MCF 10A (cell line): ENCODE data around the gene EVC2. TPM values are rescaled to one million over a fixed set of nuclear protein-coding genes. Genes with fewer than 3 reads are reported as not detected.
A peak's percentile ranks its signal among the peaks of the same experiment; 100 is the strongest.

Experiments
- BruUV-seq: library from RNA; stranded (reverse); fragments of 400-500 nt; replicated peaks from 2 replicates; lab custom pipeline; 2021; lab: Mats Ljungman, UMichigan
- CTCF ChIA-PET: fragments of 300-600 bp; sonication (Branson Sonifier 250); formaldehyde crosslinking; extraction: SDS; loops from one replicate; lab custom pipeline; 2021; ENCODE audit warnings: antibody characterized with exemption, inconsistent platforms; lab: Yijun Ruan, JAX
- POLR2A ChIA-PET: fragments of 300-600, 350-650 bp; sonication (Branson Sonifier 250); formaldehyde crosslinking; extraction: SDS; loops from one replicate; lab custom pipeline; 2020; ENCODE audit warnings: antibody characterized with exemption, inconsistent platforms; lab: Yijun Ruan, JAX
- DNase-seq: peaks from one replicate; pipeline ENCODE4 v3.0.0-alpha.2; 2018; ENCODE audit not compliant: unreplicated experiment
- H3K27ac Mint-ChIP-seq: one replicate; pipeline ENCODE4 v1.8.0; 2022; ENCODE audit warnings: mild to moderate bottlenecking, low read depth, mixed read lengths; ENCODE audit not compliant: unreplicated experiment
- H3K27me3 Mint-ChIP-seq: one replicate; pipeline ENCODE4 v1.8.0; 2022; ENCODE audit warnings: mixed read lengths; ENCODE audit not compliant: insufficient read depth, unreplicated experiment
- H3K36me3 Mint-ChIP-seq: one replicate; pipeline ENCODE4 v1.8.0; 2022; ENCODE audit warnings: mild to moderate bottlenecking, moderate library complexity, mixed read lengths; ENCODE audit not compliant: insufficient read depth, unreplicated experiment
- H3K4me1 Mint-ChIP-seq: one replicate; pipeline ENCODE4 v1.8.0; 2022; ENCODE audit warnings: mixed read lengths; ENCODE audit not compliant: insufficient read depth, unreplicated experiment
- H3K4me3 Mint-ChIP-seq: one replicate; pipeline ENCODE4 v1.8.0; 2022; ENCODE audit warnings: mild to moderate bottlenecking, moderate library complexity, mixed read lengths; ENCODE audit not compliant: unreplicated experiment
- H3K9me3 Mint-ChIP-seq: one replicate; pipeline ENCODE4 v1.8.0; 2022; ENCODE audit warnings: mixed read lengths; ENCODE audit not compliant: unreplicated experiment
- intact Hi-C: fragments of 100-400 bp; cut with micrococcal nuclease; formaldehyde crosslinking; loops from 2 replicates; pipeline ENCODE4 v1.14.1; 2022
- total RNA-seq: library from RNA; stranded (reverse); gene quantifications from 2 replicates; pipeline ENCODE4 v1.2.3, GENCODE V29; 2022
- TF ChIP-seq, protein P1 (sequence below): fragments of 200-600 bp; IDR thresholded peaks from one replicate; pipeline ENCODE4 v1.8.0; 2022; ENCODE audit warnings: antibody characterized with exemption, mild to moderate bottlenecking; ENCODE audit not compliant: unreplicated experiment

EVC2 gene
- total RNA-seq, 1 experiment from 2014 or later: 5.5 TPM

DNA sequence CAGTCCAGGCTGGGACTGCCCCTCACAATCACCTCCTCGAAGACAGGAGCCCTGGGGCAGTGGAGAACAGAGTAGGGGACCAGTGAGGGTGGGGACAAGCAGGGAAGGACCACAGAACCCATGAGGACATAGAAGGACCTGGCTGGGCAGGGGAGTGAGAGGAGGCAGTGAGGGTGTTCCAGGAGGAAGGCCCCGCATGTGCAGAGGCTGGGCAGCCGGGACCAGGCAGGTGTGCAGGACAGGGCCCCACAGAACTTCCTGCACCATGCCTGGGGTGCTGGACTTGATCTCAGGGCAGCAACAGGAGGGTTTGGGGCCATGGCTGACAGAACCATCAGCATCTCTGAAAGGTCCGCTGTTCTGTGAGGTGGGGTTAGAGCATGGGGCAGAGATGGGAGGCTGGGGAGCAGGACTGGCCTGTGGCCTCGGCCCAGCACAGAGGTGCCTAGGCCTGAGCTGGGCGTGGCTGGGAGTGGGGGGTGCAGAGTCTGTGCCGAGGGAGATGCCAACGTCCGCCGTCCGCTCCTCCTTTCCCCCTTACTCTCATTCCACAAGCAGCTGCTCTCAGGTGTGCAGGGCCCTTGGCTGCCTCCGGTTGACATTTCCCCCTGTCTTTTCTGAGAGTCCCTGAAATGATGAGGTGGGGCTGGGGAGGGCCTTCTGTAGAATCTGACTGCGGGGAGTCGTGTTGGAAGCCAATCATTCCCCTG, 43.5 kb upstream of the EVC2 start:
- intact Hi-C loops: no loop called here
- CTCF ChIA-PET: interaction anchor here (0.6 kb wide), 1 partner anchor 329 kb away, joined by 4 read pairs; no protein-coding TSS in a partner anchor
- no peaks in the 10 kb centered on the region for H3K9me3 Mint-ChIP-seq
- no peak for DNase-seq
- no TSS peak for BruUV-seq
- no peak overlapping the region for H3K27ac Mint-ChIP-seq
- peaks cover 12% of the 10 kb centered on the region for H3K4me1 Mint-ChIP-seq
- no peak overlapping the region for H3K4me3 Mint-ChIP-seq
- POLR2A ChIA-PET: interaction anchor here (0.6 kb wide), 1 partner anchor 37 kb away, joined by 3 read pairs; no protein-coding TSS in a partner anchor
- TF ChIP-seq, protein P1, sequence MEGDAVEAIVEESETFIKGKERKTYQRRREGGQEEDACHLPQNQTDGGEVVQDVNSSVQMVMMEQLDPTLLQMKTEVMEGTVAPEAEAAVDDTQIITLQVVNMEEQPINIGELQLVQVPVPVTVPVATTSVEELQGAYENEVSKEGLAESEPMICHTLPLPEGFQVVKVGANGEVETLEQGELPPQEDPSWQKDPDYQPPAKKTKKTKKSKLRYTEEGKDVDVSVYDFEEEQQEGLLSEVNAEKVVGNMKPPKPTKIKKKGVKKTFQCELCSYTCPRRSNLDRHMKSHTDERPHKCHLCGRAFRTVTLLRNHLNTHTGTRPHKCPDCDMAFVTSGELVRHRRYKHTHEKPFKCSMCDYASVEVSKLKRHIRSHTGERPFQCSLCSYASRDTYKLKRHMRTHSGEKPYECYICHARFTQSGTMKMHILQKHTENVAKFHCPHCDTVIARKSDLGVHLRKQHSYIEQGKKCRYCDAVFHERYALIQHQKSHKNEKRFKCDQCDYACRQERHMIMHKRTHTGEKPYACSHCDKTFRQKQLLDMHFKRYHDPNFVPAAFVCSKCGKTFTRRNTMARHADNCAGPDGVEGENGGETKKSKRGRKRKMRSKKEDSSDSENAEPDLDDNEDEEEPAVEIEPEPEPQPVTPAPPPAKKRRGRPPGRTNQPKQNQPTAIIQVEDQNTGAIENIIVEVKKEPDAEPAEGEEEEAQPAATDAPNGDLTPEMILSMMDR: no peak
- peaks cover 44% of the 10 kb centered on the region for H3K36me3 Mint-ChIP-seq
- H3K27me3 Mint-ChIP-seq: no peaks in the 10 kb centered on the region

DNA sequence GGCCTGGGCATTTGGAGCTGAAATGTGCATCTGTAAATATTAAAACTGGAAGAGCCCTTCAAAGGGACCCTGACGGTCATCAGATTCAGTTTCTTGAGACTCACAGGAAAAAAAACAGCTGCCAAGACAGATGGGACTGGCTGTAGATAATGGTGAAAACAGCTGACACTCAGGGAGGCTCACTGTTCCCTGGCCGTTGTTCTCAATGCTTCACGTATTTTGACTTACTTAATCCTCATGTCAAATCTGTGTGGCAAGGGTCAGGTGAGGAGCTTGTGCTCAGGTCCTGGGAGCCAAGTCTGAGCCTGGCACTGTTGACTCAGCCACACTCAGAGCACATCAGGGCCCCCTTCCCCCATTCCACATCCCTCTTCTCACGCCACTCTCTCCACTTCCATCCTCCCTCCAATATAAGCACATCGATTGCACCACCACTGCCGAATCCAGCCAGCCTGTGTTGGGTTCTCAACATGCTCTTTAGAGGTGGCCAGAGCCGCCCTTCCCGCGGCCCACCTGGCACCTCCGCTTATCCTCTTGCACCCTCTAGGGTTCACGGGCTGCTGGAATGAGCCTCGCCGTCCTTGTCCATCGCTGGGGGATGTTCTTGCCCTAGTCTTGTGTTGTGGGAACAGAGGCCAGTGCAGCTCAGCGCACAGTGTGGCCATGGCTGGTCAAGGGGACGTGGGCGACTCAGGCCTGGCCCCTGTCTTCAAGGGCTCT, 42.7 kb upstream of the EVC2 start:
- TF ChIP-seq, protein P1: no peak
- ChIA-PET POLR2A (interaction anchor here (1.3 kb wide), 1 partner anchor 40 kb away, joined by 4 read pairs; the partner anchor contains the start of gene EVC), CTCF (interaction anchor here (0.6 kb wide), 1 partner anchor 665 kb away, joined by 3 read pairs; no protein-coding TSS in a partner anchor)
- no peaks in the 10 kb centered on the region for H3K9me3 Mint-ChIP-seq
- H3K27ac Mint-ChIP-seq: peak overlapping the region; percentile 86
- intact Hi-C loops: no loop called here
- peak; percentile 90 for DNase-seq
- no peaks in the 10 kb centered on the region for H3K27me3 Mint-ChIP-seq
- no TSS peak for BruUV-seq
- H3K36me3 Mint-ChIP-seq: peaks cover 37% of the 10 kb centered on the region
- peaks cover 12% of the 10 kb centered on the region for H3K4me1 Mint-ChIP-seq
- H3K4me3 Mint-ChIP-seq: no peak overlapping the region

DNA sequence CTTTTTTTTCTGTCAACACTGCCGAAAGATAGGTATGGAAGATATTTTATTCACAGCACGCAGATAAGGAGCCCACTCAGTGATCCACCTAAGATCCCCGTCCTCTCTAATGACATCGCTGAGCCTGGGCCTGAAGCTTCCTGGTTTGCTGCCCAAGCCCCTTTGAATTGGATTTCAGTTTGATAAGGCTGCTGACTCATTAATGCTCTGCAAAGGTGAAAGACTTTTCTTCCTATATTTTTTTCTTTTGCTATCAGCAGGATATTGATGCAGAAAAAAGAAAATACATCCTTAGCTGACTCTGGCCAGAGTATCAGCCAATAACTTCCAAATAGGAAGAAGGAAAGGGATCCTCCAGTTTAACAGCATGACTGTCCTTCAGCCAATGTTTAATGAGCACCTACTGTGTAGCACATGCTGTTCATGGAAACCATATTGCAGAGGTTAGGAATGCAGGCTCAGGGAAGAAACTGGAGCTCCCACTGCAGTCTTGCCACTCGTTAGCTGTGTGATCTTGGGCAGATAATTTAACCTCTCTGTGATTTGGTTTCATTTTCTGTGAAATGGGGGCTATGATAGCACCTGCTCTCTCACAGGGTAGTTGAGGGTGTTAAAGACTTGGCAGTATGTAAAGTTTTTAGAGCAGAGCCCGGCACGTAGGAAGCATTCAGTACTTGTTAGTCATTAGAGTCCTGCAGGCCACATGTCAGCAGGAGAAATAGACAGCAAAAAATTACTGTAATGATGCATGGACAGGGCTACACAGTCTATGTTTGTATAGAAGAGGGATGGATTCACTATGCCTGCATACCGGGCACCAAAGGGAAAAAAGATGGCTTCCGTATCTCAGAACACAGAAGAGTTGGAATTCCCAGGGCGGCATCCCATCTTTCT, 41.9 kb upstream of the EVC2 start:
- H3K27me3 Mint-ChIP-seq: no peaks in the 10 kb centered on the region
- H3K4me1 Mint-ChIP-seq: peaks cover 9% of the 10 kb centered on the region
- intact Hi-C loops: no loop called here
- no TSS peak for BruUV-seq
- no peak overlapping the region for H3K4me3 Mint-ChIP-seq
- H3K9me3 Mint-ChIP-seq: no peaks in the 10 kb centered on the region
- DNase-seq: no peak
- peak overlapping the region; percentile 86 for H3K27ac Mint-ChIP-seq
- ChIA-PET CTCF (interaction anchor here (0.6 kb wide), 1 partner anchor 664 kb away, joined by 3 read pairs; no protein-coding TSS in a partner anchor), POLR2A (interaction anchor here (0.7 to 1.3 kb wide), 2 partner anchors 40 kb away, joined by 3 to 4 read pairs; partner anchors contain the start of gene EVC)
- H3K36me3 Mint-ChIP-seq: peaks cover 38% of the 10 kb centered on the region
- TF ChIP-seq, protein P1: no peak
